ENCODE measurements around the gene ZNF530. TPM values are rescaled to one million over a fixed set of nuclear protein-coding genes. Genes with fewer than 3 reads are reported as not detected.

Gene ZNF530
- total and polyA plus RNA-seq, 2 experiments from 2014 or later, result 3.3 to 11.2 TPM

- Histone ChIP-seq H3K4me1 (ENCODE audit: insufficient read depth) (peaks cover 7% of the 10 kb centered on the region), H3K4me2 (peak overlapping the region; percentile 99), H3K27ac (ENCODE audit: low read depth) (no peak overlapping the region), H3K4me3 (peak overlapping the region; percentile 98), H3K79me2 (replicated peaks; ENCODE audit: insufficient read depth) (peaks cover 12% of the 10 kb centered on the region; the same call in 1 of the 2 replicates), H3K9me2 (ENCODE audit: insufficient read depth) (peaks cover 9% of the 10 kb centered on the region; the same call in 1 of the 2 replicates), H4K20me1 (replicated peaks; ENCODE audit: insufficient read depth) (0 out of 2 replicates have a peak, but pooled peaks cover 5% of the 10 kb centered on the region), H3K36me3 (ENCODE audit: insufficient read depth) (peaks cover 16% of the 10 kb centered on the region), H2AFZ (peak overlapping the region; percentile 98; the same call in 1 of the 2 replicates), H3F3A (replicated peaks; ENCODE audit: low read depth) (no peaks in the 10 kb centered on the region), H3K27me3 (ENCODE audit: insufficient read depth) (no peaks in the 10 kb centered on the region)
- Mint-ChIP-seq H3K27ac (0 out of 2 replicates have a peak overlapping the region, but pooled peaks have one; percentile 66), H3K4me3 (peak overlapping the region; percentile 84), H3K9me3 (peaks cover 16% of the 10 kb centered on the region), H3K36me3 (ENCODE audit: low read depth) (peaks cover 38% of the 10 kb centered on the region), H3K27me3 (ENCODE audit: insufficient read depth, low read depth, poor library complexity) (peaks cover 5% of the 10 kb centered on the region), H3K4me1 (peaks cover 16% of the 10 kb centered on the region)
- DNase-seq (ENCODE audit: low spot score), result peak; percentile 37
- ATAC-seq, result peak; percentile 34
- no peak for TF ChIP-seq EZH2 (IDR thresholded peaks at IDR 0.05; ENCODE audit: low read depth, unreplicated experiment)
- no peak for TF ChIP-seq STAT1 (IDR thresholded peaks at IDR 0.05; ENCODE audit: unreplicated experiment)
- no peak for TF ChIP-seq EZH2phosphoT487 (IDR thresholded peaks at IDR 0.05; ENCODE audit: unreplicated experiment)
- no peak for TF ChIP-seq CTCF (conservative IDR thresholded peaks at IDR 0.05; ENCODE audit: low read depth in 2 of 2)
- TF ChIP-seq JUNB (IDR thresholded peaks at IDR 0.05; ENCODE audit: unreplicated experiment), result no peak
- TF ChIP-seq ETS1 (IDR thresholded peaks at IDR 0.05), result no peak
Measured at GRCh38 chr19:57633832-57634131, 34.1 kb downstream of the ZNF530 start.

- Histone ChIP-seq H3K36me3 (ENCODE audit: insufficient read depth) (peaks cover 40% of the 10 kb centered on the region), H3F3A (replicated peaks; ENCODE audit: low read depth) (no peaks in the 10 kb centered on the region), H4K20me1 (replicated peaks; ENCODE audit: insufficient read depth) (0 out of 2 replicates have a peak, but pooled peaks cover 5% of the 10 kb centered on the region), H3K4me1 (ENCODE audit: insufficient read depth) (peaks cover 7% of the 10 kb centered on the region), H3K9me2 (ENCODE audit: insufficient read depth) (peaks cover 4% of the 10 kb centered on the region; the same call in 1 of the 2 replicates), H3K79me2 (replicated peaks; ENCODE audit: insufficient read depth) (peaks cover 12% of the 10 kb centered on the region; the same call in 1 of the 2 replicates), H3K27me3 (ENCODE audit: insufficient read depth) (no peaks in the 10 kb centered on the region), H3K27ac (ENCODE audit: low read depth) (no peak overlapping the region), H3K4me2 (no peak overlapping the region), H3K4me3 (no peak overlapping the region), H2AFZ (no peak overlapping the region)
- Mint-ChIP-seq H3K4me1 (peaks cover 16% of the 10 kb centered on the region), H3K36me3 (ENCODE audit: low read depth) (peaks cover 72% of the 10 kb centered on the region), H3K27ac (no peak overlapping the region), H3K27me3 (ENCODE audit: insufficient read depth, low read depth, poor library complexity) (peaks cover 5% of the 10 kb centered on the region), H3K9me3 (peaks cover 16% of the 10 kb centered on the region), H3K4me3 (no peak overlapping the region)
- DNase-seq (ENCODE audit: low spot score) (no peak), ATAC-seq (no peak)
- no peak for TF ChIP-seq CREB1 (CRISPR knock-in tag; IDR thresholded peaks at IDR 0.05; ENCODE audit: low read depth)
- no peak for TF ChIP-seq EZH2phosphoT487 (IDR thresholded peaks at IDR 0.05; ENCODE audit: unreplicated experiment)
- TF ChIP-seq EZH2 (IDR thresholded peaks at IDR 0.05; ENCODE audit: low read depth, unreplicated experiment), result no peak
- no peak for TF ChIP-seq CTCF (conservative IDR thresholded peaks at IDR 0.05; ENCODE audit: low read depth in 2 of 2)
- no peak for TF ChIP-seq ZNF114 (CRISPR knock-in tag; IDR thresholded peaks at IDR 0.05)
- TF ChIP-seq JUNB (IDR thresholded peaks at IDR 0.05; ENCODE audit: unreplicated experiment), result no peak
- no peak for TF ChIP-seq ZNF331 (CRISPR knock-in tag; IDR thresholded peaks at IDR 0.05; ENCODE audit: low read depth)
- no peak for TF ChIP-seq STAT1 (IDR thresholded peaks at IDR 0.05; ENCODE audit: unreplicated experiment)
- TF ChIP-seq REST (IDR thresholded peaks at IDR 0.05; ENCODE audit: unreplicated experiment), result no peak
Measured at GRCh38 chr19:57637379-57637778, 37.7 kb downstream of the ZNF530 start.

Data from GM23338 (cell line).